Mesenchymal stem cell (in vitro differentiated cells and primary cell): ENCODE data around the gene LY6G6D.

Source experiments
- DNase-seq: peaks from one replicate; pipeline ENCODE4 v3.0.0-alpha.2; 2013
- H2AFZ ChIP-seq: one replicate; pipeline ENCODE4 v1.6.1; 2013; ENCODE audit warnings: low read depth, mild to moderate bottlenecking, control low read depth, inconsistent platforms, low read length, moderate library complexity
- H2AK5ac ChIP-seq: 2 replicates; pipeline ENCODE4 v1.6.1; 2013; ENCODE audit warnings: low read length, moderate library complexity, mild to moderate bottlenecking, inconsistent platforms; ENCODE audit not compliant: severe bottlenecking
- H2BK120ac ChIP-seq: one replicate; pipeline ENCODE4 v1.6.1; 2013; ENCODE audit warnings: low read depth, mild to moderate bottlenecking, inconsistent platforms, low read length, moderate library complexity
- H2BK12ac ChIP-seq, 2 experiments: one replicate each; pipeline ENCODE4 v1.6.1; 2013; ENCODE audit warnings: inconsistent platforms in 2 of 2, low read length in 2 of 2, mild to moderate bottlenecking in 2 of 2, moderate library complexity in 2 of 2, control low read depth in 1 of 2
- H2BK15ac ChIP-seq: one replicate; pipeline ENCODE4 v1.6.1; 2013; ENCODE audit warnings: mild to moderate bottlenecking, low read depth, inconsistent platforms; ENCODE audit not compliant: poor library complexity, severe bottlenecking
- H2BK5ac ChIP-seq: 2 replicates; pipeline ENCODE4 v1.6.1; 2013; ENCODE audit warnings: low read depth, mild to moderate bottlenecking, low read length, control low read depth, inconsistent platforms; ENCODE audit not compliant: poor library complexity, severe bottlenecking
- H3K14ac ChIP-seq, 2 experiments: one replicate each; pipeline ENCODE4 v1.6.1; 2013; ENCODE audit warnings: inconsistent platforms in 2 of 2, low read length in 2 of 2, control low read depth in 1 of 2, mild to moderate bottlenecking in 1 of 2, moderate library complexity in 1 of 2
- H3K18ac ChIP-seq, 2 experiments: one replicate each; pipeline ENCODE4 v1.6.1; 2013; ENCODE audit warnings: inconsistent platforms in 2 of 2, low read length in 2 of 2, control low read depth in 1 of 2, low read depth in 1 of 2, mild to moderate bottlenecking in 1 of 2
- H3K23ac ChIP-seq, 2 experiments: one replicate each; pipeline ENCODE4 v1.6.1; 2013; ENCODE audit warnings: inconsistent platforms in 2 of 2, low read length in 2 of 2, mild to moderate bottlenecking in 2 of 2, moderate library complexity in 2 of 2, control low read depth in 1 of 2
- H3K27ac ChIP-seq: 2 replicates; pipeline ENCODE4 v1.5.1; 2013; ENCODE audit warnings: mild to moderate bottlenecking, moderate library complexity, low read length, control low read depth, inconsistent platforms; ENCODE audit not compliant: poor library complexity, severe bottlenecking
- H3K27me3 ChIP-seq, 2 experiments: 2 replicates each; pipeline versions ENCODE4 v1.6.1 to v1.7.0; 2013; ENCODE audit warnings: low read length in 2 of 2, mild to moderate bottlenecking in 2 of 2, moderate library complexity in 2 of 2, control low read depth in 1 of 2, inconsistent platforms in 1 of 2; ENCODE audit not compliant: control insufficient read depth in 1 of 2, insufficient read depth in 1 of 2
- H3K36me3 ChIP-seq, 2 experiments: 2 replicates each; pipeline versions ENCODE4 v1.6.1 to v1.7.0; 2013; ENCODE audit warnings: low read length in 2 of 2, control low read depth in 1 of 2, inconsistent platforms in 1 of 2, low read depth in 1 of 2, mild to moderate bottlenecking in 1 of 2; ENCODE audit not compliant: insufficient read depth in 2 of 2, control insufficient read depth in 1 of 2
- H3K4ac ChIP-seq, 2 experiments: one replicate each; pipeline ENCODE4 v1.6.1; 2013; ENCODE audit warnings: inconsistent platforms in 2 of 2, low read length in 2 of 2, mild to moderate bottlenecking in 2 of 2, moderate library complexity in 2 of 2, control low read depth in 1 of 2, low read depth in 1 of 2
- H3K4me1 ChIP-seq: 2 replicates; pipeline ENCODE4 v1.6.1; 2013; ENCODE audit warnings: low read depth, low read length, control low read depth; ENCODE audit not compliant: control insufficient read depth, insufficient read depth
- H3K4me2 ChIP-seq: 2 replicates; pipeline ENCODE4 v1.6.1; 2013; ENCODE audit warnings: low read length, mild to moderate bottlenecking, inconsistent platforms; ENCODE audit not compliant: poor library complexity, severe bottlenecking
- H3K4me3 ChIP-seq, 2 experiments: 2 replicates each; pipeline versions ENCODE4 v1.5.1 to v1.7.0; 2013; ENCODE audit warnings: low read length in 2 of 2, mild to moderate bottlenecking in 2 of 2, control low read depth in 1 of 2, low read depth in 1 of 2; ENCODE audit not compliant: insufficient read depth in 1 of 2
- H3K79me1 ChIP-seq: replicated peaks from 2 replicates; pipeline ENCODE4 v1.6.1; 2013; ENCODE audit warnings: mild to moderate bottlenecking, control low read depth, low read length, inconsistent platforms; ENCODE audit not compliant: poor library complexity, severe bottlenecking
- H3K9ac ChIP-seq: 2 replicates; pipeline ENCODE4 v1.7.0; 2013; ENCODE audit warnings: mild to moderate bottlenecking, low read length, moderate library complexity
- H3K9me3 ChIP-seq: 2 replicates; pipeline ENCODE4 v1.7.0; 2013; ENCODE audit warnings: mild to moderate bottlenecking, low read length; ENCODE audit not compliant: control insufficient read depth
- H4K8ac ChIP-seq: one replicate; pipeline ENCODE4 v1.6.1; 2013; ENCODE audit warnings: inconsistent platforms, mild to moderate bottlenecking, low read length, moderate library complexity
- H4K91ac ChIP-seq: one replicate; pipeline ENCODE4 v1.6.1; 2013; ENCODE audit warnings: mild to moderate bottlenecking, low read length, inconsistent platforms
- WGBS: methylation state at CpG from one replicate; pipeline ENCODE4 v1.1.7; 2013; ENCODE audit warnings: mixed read lengths; 5-methylcytosine and 5-hydroxymethylcytosine counted together

The LY6G6D gene

GRCh38 chr6:31723245-31723979, 8.3 kb downstream of the LY6G6D start, which contains the start of gene MPIG6B:
Gene MPIG6B, plus strand, starts transcription at chr6:31723373. Its CDS starts 11 bp downstream, at chr6:31723384.
- Histone ChIP-seq H2AFZ (no peak within 1 kb of the TSS), H3K9ac (no peak within 1 kb of the TSS), H4K91ac (no peak within 1 kb of the TSS), H3K4ac (no peak within 1 kb of the TSS), H3K4me2 (no peak within 1 kb of the TSS), H2BK120ac (no peak within 1 kb of the TSS), H3K14ac (no peak within 1 kb of the TSS), H3K27ac (no peak within 1 kb of the TSS), H2BK15ac (peak within 1 kb of the TSS; percentile 63), H4K8ac (no peak within 1 kb of the TSS), H2BK5ac (no peak within 1 kb of the TSS), H3K36me3 (peaks cover 26 to 37% of the 10 kb centered on the region in 2 experiments), H3K9me3 (no peaks in the 10 kb centered on the region), H3K18ac (no peak within 1 kb of the TSS), H3K4me3 (no peak within 1 kb of the TSS), H3K4me1 (peaks cover 2% of the 10 kb centered on the region), H3K27me3 (peaks cover 0 to 10% of the 10 kb centered on the region in 2 experiments), H2AK5ac (no peak within 1 kb of the TSS), H2BK12ac (no peak within 1 kb of the TSS), H3K79me1 (peaks cover 13% of the 10 kb centered on the region), H3K23ac (no peak within 1 kb of the TSS)
- 90% methylated on average over 40 of the region's 46 CpGs for WGBS
- no peak for DNase-seq

DNA sequence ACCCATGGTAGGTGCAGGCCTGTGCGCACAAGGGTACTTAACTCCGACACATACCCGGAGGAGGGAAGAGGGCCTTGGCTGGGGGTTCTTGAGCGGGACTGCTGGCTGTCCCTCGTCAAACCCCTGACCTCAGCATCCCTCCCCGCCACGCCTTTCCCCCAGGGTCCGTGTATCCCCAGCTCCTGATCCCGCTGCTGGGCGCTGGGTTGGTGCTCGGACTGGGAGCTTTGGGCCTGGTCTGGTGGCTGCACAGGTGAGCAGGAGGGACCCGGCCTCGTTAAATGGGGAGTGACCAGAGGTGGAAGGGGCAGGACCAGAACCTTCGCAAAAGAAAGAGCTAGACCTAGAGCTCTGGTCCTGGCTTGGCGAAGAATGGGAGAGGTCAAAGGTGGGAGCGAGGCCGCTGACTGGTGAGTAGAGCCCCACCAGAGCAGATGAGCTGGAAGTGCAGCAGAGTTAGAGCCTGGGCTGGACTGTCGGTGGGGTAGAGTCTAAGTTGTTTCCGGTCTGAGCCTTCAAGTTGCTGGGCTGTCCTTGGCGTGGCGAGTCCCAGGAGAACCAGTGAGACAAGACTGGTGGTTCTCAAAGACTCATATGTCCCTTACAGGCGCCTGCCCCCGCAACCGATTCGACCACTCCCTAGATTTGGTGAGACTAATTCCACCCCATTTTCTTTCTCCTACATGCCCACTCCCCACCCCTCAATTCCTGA, 9.0 kb downstream of the LY6G6D start:
- Histone ChIP-seq H3K14ac (no peak overlapping the region), H3K23ac (no peak overlapping the region)

GRCh38 chr6:31725502-31726350, 10.6 kb downstream of the LY6G6D start:
- DNase-seq = no peak
- H2BK5ac ChIP-seq = no peak overlapping the region
- no peak overlapping the region for H2BK120ac ChIP-seq
- H2BK15ac ChIP-seq = no peak overlapping the region
- H3K4me2 ChIP-seq = no peak overlapping the region
- H3K4me3 ChIP-seq = no peak overlapping the region
- H3K79me1 ChIP-seq = peaks cover 19% of the 10 kb centered on the region
- no peaks in the 10 kb centered on the region for H3K9me3 ChIP-seq
- peaks cover 11% of the 10 kb centered on the region for H3K4me1 ChIP-seq
- H2AFZ ChIP-seq = no peak overlapping the region
- no peak overlapping the region for H3K4ac ChIP-seq
- H3K27me3 ChIP-seq = peaks cover 0 to 9% of the 10 kb centered on the region in 2 experiments
- 95% methylated on average over 9 of the region's 12 CpGs for WGBS
- no peak overlapping the region for H2AK5ac ChIP-seq
- H3K36me3 ChIP-seq = peaks cover 30 to 43% of the 10 kb centered on the region in 2 experiments
- H3K14ac ChIP-seq = no peak overlapping the region
- no peak overlapping the region for H3K23ac ChIP-seq
- no peak overlapping the region for H3K18ac ChIP-seq
- H2BK12ac ChIP-seq = no peak overlapping the region
- H3K27ac ChIP-seq = no peak overlapping the region
- no peak overlapping the region for H4K8ac ChIP-seq
- H3K9ac ChIP-seq = no peak overlapping the region
- H4K91ac ChIP-seq = no peak overlapping the region

More for the DNA sequence above, 9.0 kb downstream of the LY6G6D start:
- WGBS = 96% methylated on average over 25 of the region's 25 CpGs
- Histone ChIP-seq H3K27me3 (peaks cover 0 to 10% of the 10 kb centered on the region in 2 experiments), H2BK120ac (no peak overlapping the region), H3K4me2 (no peak overlapping the region), H3K18ac (no peak overlapping the region), H2BK15ac (peak overlapping the region; percentile 63), H3K4me1 (peaks cover 7% of the 10 kb centered on the region), H3K79me1 (peaks cover 19% of the 10 kb centered on the region), H2BK12ac (no peak overlapping the region), H3K9ac (no peak overlapping the region), H3K4me3 (no peak overlapping the region), H2AK5ac (no peak overlapping the region), H2AFZ (no peak overlapping the region), H3K9me3 (no peaks in the 10 kb centered on the region), H4K91ac (no peak overlapping the region), H3K4ac (no peak overlapping the region), H2BK5ac (no peak overlapping the region), H3K36me3 (peaks cover 26 to 41% of the 10 kb centered on the region in 2 experiments), H4K8ac (no peak overlapping the region), H3K27ac (no peak overlapping the region)
- no peak for DNase-seq
